H9 (cell line): ENCODE data around the gene NEDD4L. TPM values are rescaled to one million over a fixed set of nuclear protein-coding genes. Genes with fewer than 3 reads are reported as not detected.

Experiments
- DNase-seq: peaks from one replicate; pipeline ENCODE4 v3.0.0-alpha.2; 2017
- H2AFZ ChIP-seq: one replicate; pipeline ENCODE4 v1.6.1; 2013; ENCODE audit warnings: mild to moderate bottlenecking, low read length, control low read depth, moderate library complexity
- H2AK5ac ChIP-seq: 2 replicates; pipeline ENCODE4 v1.6.1; 2013; ENCODE audit warnings: low read length, control low read depth, mixed read lengths; ENCODE audit not compliant: insufficient read length
- H2BK120ac ChIP-seq: one replicate; pipeline ENCODE4 v1.6.1; 2013; ENCODE audit warnings: low read depth, mild to moderate bottlenecking, low read length, control low read depth, inconsistent platforms; ENCODE audit not compliant: poor library complexity, severe bottlenecking
- H2BK12ac ChIP-seq: 2 replicates; pipeline ENCODE4 v1.6.1; 2013; ENCODE audit warnings: low read length, control low read depth, mixed read lengths, low read depth; ENCODE audit not compliant: insufficient read length
- H2BK15ac ChIP-seq: 2 replicates; pipeline ENCODE4 v1.6.1; 2013; ENCODE audit warnings: low read depth, low read length, control low read depth
- H2BK20ac ChIP-seq: one replicate; pipeline ENCODE4 v1.6.1; 2013; ENCODE audit warnings: low read depth, mild to moderate bottlenecking, low read length, control low read depth, inconsistent platforms; ENCODE audit not compliant: poor library complexity, severe bottlenecking
- H2BK5ac ChIP-seq: 2 replicates; pipeline ENCODE4 v1.6.1; 2013; ENCODE audit warnings: low read length, control low read depth, mixed read lengths; ENCODE audit not compliant: insufficient read length
- H3K14ac ChIP-seq: 2 replicates; pipeline ENCODE4 v1.6.1; 2013; ENCODE audit warnings: low read length, control low read depth; ENCODE audit not compliant: insufficient read depth
- H3K18ac ChIP-seq: 2 replicates; pipeline ENCODE4 v1.6.1; 2013; ENCODE audit warnings: low read depth, mild to moderate bottlenecking, mixed read lengths, low read length, control low read depth; ENCODE audit not compliant: insufficient read length
- H3K23ac ChIP-seq: 2 replicates; pipeline ENCODE4 v1.6.1; 2013; ENCODE audit warnings: low read length, control low read depth, mixed read lengths, low read depth; ENCODE audit not compliant: insufficient read length
- H3K23me2 ChIP-seq: 2 replicates; pipeline ENCODE4 v1.6.1; 2013; ENCODE audit warnings: low read depth, mild to moderate bottlenecking, mixed read lengths, low read length, control low read depth; ENCODE audit not compliant: insufficient read length, poor library complexity, severe bottlenecking
- H3K27ac ChIP-seq: 2 replicates; pipeline ENCODE4 v1.5.1; 2013; ENCODE audit warnings: low read length, control low read depth, mixed read lengths, low read depth; ENCODE audit not compliant: insufficient read length
- H3K27me3 ChIP-seq: 2 replicates; pipeline ENCODE4 v1.6.1; 2013; ENCODE audit warnings: low read length, control low read depth, inconsistent platforms; ENCODE audit not compliant: insufficient read depth
- H3K4ac ChIP-seq: 2 replicates; pipeline ENCODE4 v1.6.1; 2013; ENCODE audit warnings: low read depth, mild to moderate bottlenecking, control low read depth, inconsistent platforms, low read length, moderate library complexity
- H3K4me1 ChIP-seq: 2 replicates; pipeline ENCODE4 v1.6.1; 2013; ENCODE audit warnings: low read length, control low read depth, inconsistent platforms; ENCODE audit not compliant: insufficient read depth
- H3K4me2 ChIP-seq: 2 replicates; pipeline ENCODE4 v1.6.1; 2013; ENCODE audit warnings: low read length, control low read depth, mixed read lengths; ENCODE audit not compliant: insufficient read length, insufficient read depth
- H3K56ac ChIP-seq: 2 replicates; pipeline ENCODE4 v1.6.1; 2013; ENCODE audit warnings: low read depth, mild to moderate bottlenecking, mixed read lengths, low read length, control low read depth; ENCODE audit not compliant: insufficient read length
- H3K79me1 ChIP-seq: 2 replicates; pipeline ENCODE4 v1.6.1; 2013; ENCODE audit warnings: low read depth, mild to moderate bottlenecking, moderate library complexity, low read length, control low read depth, inconsistent platforms; ENCODE audit not compliant: insufficient read depth, poor library complexity, severe bottlenecking
- H3K79me2 ChIP-seq: 2 replicates; pipeline ENCODE4 v1.6.1; 2013; ENCODE audit warnings: low read length, control low read depth, inconsistent platforms; ENCODE audit not compliant: insufficient read depth
- H3K9ac ChIP-seq: 2 replicates; pipeline ENCODE4 v1.6.1; 2013; ENCODE audit warnings: low read length, control low read depth, mixed read lengths; ENCODE audit not compliant: insufficient read length; ENCODE audit errors: extremely low read depth
- H3K9me3 ChIP-seq: one replicate; pipeline ENCODE4 v1.6.1; 2013; ENCODE audit warnings: low read depth, low read length, inconsistent platforms; ENCODE audit not compliant: control insufficient read depth
- H3T11ph ChIP-seq: one replicate; pipeline ENCODE4 v1.6.1; 2013; ENCODE audit warnings: mild to moderate bottlenecking, low read length, control low read depth, inconsistent platforms
- H4K20me1 ChIP-seq: one replicate; pipeline ENCODE4 v1.6.1; 2013; ENCODE audit not compliant: control insufficient read depth, insufficient read length, insufficient read depth
- H4K5ac ChIP-seq: 2 replicates; pipeline ENCODE4 v1.6.1; 2013; ENCODE audit warnings: low read depth, mild to moderate bottlenecking, mixed read lengths, low read length, control low read depth; ENCODE audit not compliant: insufficient read length
- H4K8ac ChIP-seq: replicated peaks from 2 replicates; pipeline ENCODE4 v1.6.1; 2013; ENCODE audit warnings: low read length, control low read depth, mixed read lengths, low read depth; ENCODE audit not compliant: insufficient read length
- H4K91ac ChIP-seq: 2 replicates; pipeline ENCODE4 v1.6.1; 2013; ENCODE audit warnings: low read depth, mild to moderate bottlenecking, moderate library complexity, mixed read lengths, low read length, control low read depth; ENCODE audit not compliant: insufficient read length
- H3K27ac Mint-ChIP-seq, 3 experiments: 2 replicates in 2 of 3; 3 replicates in 1 of 3; pipeline ENCODE4 v1.8.0; 2020 to 2021; ENCODE audit warnings: mixed read lengths in 3 of 3, mild to moderate bottlenecking in 1 of 3, moderate library complexity in 1 of 3
- H3K27me3 Mint-ChIP-seq: 2 replicates; pipeline ENCODE4 v1.8.0; 2021; ENCODE audit warnings: low read depth, mild to moderate bottlenecking, moderate library complexity, mixed read lengths
- H3K36me3 Mint-ChIP-seq, 3 experiments: 2 replicates in 2 of 3; 3 replicates in 1 of 3; pipeline ENCODE4 v1.8.0; 2020 to 2021; ENCODE audit warnings: low read depth in 3 of 3, mixed read lengths in 3 of 3; ENCODE audit not compliant: insufficient read depth in 1 of 3
- H3K4me1 Mint-ChIP-seq, 2 experiments: 2 replicates each; pipeline ENCODE4 v1.8.0; 2020; ENCODE audit warnings: mixed read lengths in 2 of 2
- H3K4me3 Mint-ChIP-seq, 2 experiments: 2 replicates in 1 of 2; 3 replicates in 1 of 2; pipeline ENCODE4 v1.8.0; 2020 to 2021; ENCODE audit warnings: mild to moderate bottlenecking in 2 of 2, mixed read lengths in 2 of 2, moderate library complexity in 1 of 2
- H3K9me3 Mint-ChIP-seq, 2 experiments: 2 replicates in 1 of 2; 3 replicates in 1 of 2; pipeline ENCODE4 v1.8.0; 2020; ENCODE audit warnings: mild to moderate bottlenecking in 2 of 2, mixed read lengths in 2 of 2, moderate library complexity in 1 of 2
- CTCF ChIP-seq: fragments of 200-600 bp; sonication (generic); conservative IDR thresholded peaks from 3 replicates; pipeline ENCODE4 v1.8.0; 2021; ENCODE audit warnings: antibody characterized with exemption, mild to moderate bottlenecking
- WGBS: extraction: QIAGEN DNeasy Blood & Tissue Kit; methylation state at CpG from one replicate; pipeline ENCODE4 v1.1.7; 2013; ENCODE audit warnings: missing lambda C conversion rate, low lambda C conversion rate, mixed read lengths; ENCODE audit not compliant: insufficient read length; ENCODE audit errors: extremely low coverage; 5-methylcytosine and 5-hydroxymethylcytosine counted together
- total RNA-seq: library from RNA; stranded (reverse); gene quantifications from 2 replicates; pipeline ENCODE4 v1.2.1, GENCODE V29; 2021

The NEDD4L gene
- total RNA-seq, 1 experiment from 2014 or later: 76.3 TPM

DNA sequence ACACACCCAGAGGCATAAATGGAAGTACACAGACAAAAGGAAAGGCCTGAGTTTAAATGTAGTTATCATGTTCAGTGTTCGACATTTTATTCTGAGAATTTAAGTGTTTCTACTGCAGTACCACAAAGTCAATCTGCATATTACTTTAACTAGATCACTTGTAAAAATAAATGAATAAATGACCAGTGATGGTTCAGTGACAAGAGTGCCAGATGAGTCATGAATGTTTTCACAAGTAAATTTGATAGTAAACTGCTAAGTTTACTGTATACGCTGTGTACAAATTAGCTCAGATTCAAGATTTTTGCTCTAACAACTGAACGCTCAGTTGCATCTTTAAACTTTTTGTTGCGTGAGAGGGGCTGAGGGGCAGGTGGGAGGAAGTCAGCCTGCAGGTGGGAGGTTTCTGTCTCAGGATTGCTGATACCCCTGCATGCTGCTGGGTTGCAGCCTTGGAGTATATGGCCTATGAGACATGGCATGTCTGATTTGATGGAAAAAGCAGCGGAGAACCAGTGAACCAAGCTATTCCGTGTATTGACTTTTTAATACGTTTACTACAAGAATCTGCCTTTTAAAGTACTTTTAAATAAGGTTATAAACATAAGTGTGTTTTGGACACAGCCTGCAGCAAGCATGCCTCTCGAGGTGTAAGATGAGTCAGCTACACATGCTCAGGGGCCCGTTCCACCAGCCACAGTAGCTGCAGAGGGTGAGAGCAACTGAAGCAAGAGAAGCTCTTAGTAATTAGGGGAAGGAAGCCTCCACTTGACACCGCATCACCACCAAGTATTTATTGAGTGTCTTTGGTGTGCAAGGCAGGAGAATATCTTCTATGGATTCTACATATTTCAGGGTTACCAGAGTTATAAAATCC lies 245.1 kb downstream of the NEDD4L start:
- Mint-ChIP-seq H3K36me3 (no peaks in the 10 kb centered on the region; a peak in 1 of 7 replicates), H3K4me1 (peaks cover 29 to 35% of the 10 kb centered on the region in 2 experiments), H3K27me3 (no peaks in the 10 kb centered on the region), H3K27ac (peak overlapping the region; percentile 18 to 61 (median 46); a peak in 2 of 7 replicates), H3K9me3 (no peaks in the 10 kb centered on the region), H3K4me3 (no peak overlapping the region)
- Histone ChIP-seq H3K18ac (no peak overlapping the region), H3K27ac (no peak overlapping the region), H3K4ac (no peak overlapping the region), H2AK5ac (no peak overlapping the region), H2BK120ac (no peak overlapping the region), H4K91ac (no peak overlapping the region), H3K9me3 (no peaks in the 10 kb centered on the region), H2BK12ac (no peak overlapping the region), H3K27me3 (no peaks in the 10 kb centered on the region), H3K79me1 (peaks cover 5% of the 10 kb centered on the region), H2BK15ac (no peak overlapping the region), H3K9ac (no peak overlapping the region), H3K23me2 (no peaks in the 10 kb centered on the region), H3K14ac (no peak overlapping the region), H3K56ac (no peak overlapping the region), H4K5ac (no peak overlapping the region), H3K23ac (no peak overlapping the region), H4K8ac (no peak overlapping the region), H2AFZ (no peak overlapping the region), H3K79me2 (no peaks in the 10 kb centered on the region), H3T11ph (no peak overlapping the region), H2BK20ac (no peak overlapping the region), H4K20me1 (no peaks in the 10 kb centered on the region), H3K4me1 (peaks cover 6% of the 10 kb centered on the region; the same call in 1 of the 2 replicates), H3K4me2 (no peak overlapping the region), H2BK5ac (no peak overlapping the region)
- no CpG with 5 or more reads among the region's 10 CpGs for WGBS
- DNase-seq: no peak
- TF ChIP-seq CTCF: no peak
